SK-N-SH (cell line): ENCODE results near the gene PPP6R2. TPM values are rescaled to one million over a fixed set of nuclear protein-coding genes. Genes with fewer than 3 reads are reported as not detected.

Source experiments
- CTCF ChIA-PET: fragments of 300-600, 350-600 bp; formaldehyde crosslinking; extraction: SDS; loops from one replicate; lab custom pipeline; 2021; lab: Yijun Ruan, JAX
- POLR2A ChIA-PET: fragments of 350-600 bp; sonication (Branson Sonifier 250); formaldehyde crosslinking; extraction: SDS; loops from one replicate; lab custom pipeline; 2020; ENCODE audit warnings: antibody characterized with exemption, inconsistent platforms; lab: Yijun Ruan, JAX
- DNase-seq: peaks from one replicate; pipeline ENCODE4 v3.0.0; 2012
- H2AFZ ChIP-seq: fragments of 200-600 bp; sonication (generic); 2 replicates; pipeline ENCODE4 v1.8.1; 2016; ENCODE audit warnings: antibody characterized with exemption, mild to moderate bottlenecking, low read depth
- H3F3A ChIP-seq: fragments of 200-600 bp; sonication (generic); replicated peaks from 2 replicates; pipeline ENCODE3; 2016; ENCODE audit warnings: antibody characterized with exemption, mild to moderate bottlenecking; ENCODE audit not compliant: insufficient read depth
- H3K27ac ChIP-seq, 2 experiments: fragments of 200-500 bp in 1 of 2; fragments of 200-600 bp in 1 of 2; sonication (Bioruptor generic) in 1 of 2; sonication (generic), shearing (Covaris generic) in 1 of 2; 2 replicates each; pipeline versions ENCODE4 v1.5.1 to v1.6.1; 2014 to 2016; ENCODE audit warnings: low read depth in 2 of 2, inconsistent platforms in 1 of 2, low read length in 1 of 2, mild to moderate bottlenecking in 1 of 2, mixed read lengths in 1 of 2
- H3K27me3 ChIP-seq: fragments of 200-600 bp; sonication (generic), shearing (Covaris generic); 2 replicates; pipeline ENCODE4 v1.6.1; 2016; ENCODE audit warnings: mixed run types; ENCODE audit not compliant: insufficient read depth
- H3K36me3 ChIP-seq, 2 experiments: fragments of 200-500 bp in 1 of 2; fragments of 200-600 bp in 1 of 2; sonication (Bioruptor generic) in 1 of 2; sonication (generic) in 1 of 2; replicated peaks in 1 of 2; 2 replicates each; pipeline versions ENCODE3 to v1.5.1; 2014 to 2016; ENCODE audit warnings: low read length in 1 of 2, mild to moderate bottlenecking in 1 of 2; ENCODE audit not compliant: insufficient read depth in 2 of 2, control insufficient read depth in 1 of 2
- H3K4me1 ChIP-seq, 2 experiments: fragments of 200-500 bp in 1 of 2; fragments of 200-600 bp in 1 of 2; sonication (Bioruptor generic) in 1 of 2; sonication (generic), shearing (Covaris generic) in 1 of 2; 2 replicates each; pipeline versions ENCODE4 v1.5.1 to v1.6.1; 2014 to 2016; ENCODE audit warnings: low read depth in 1 of 2, low read length in 1 of 2, mixed run types in 1 of 2; ENCODE audit not compliant: insufficient read depth in 2 of 2, control insufficient read depth in 1 of 2
- H3K4me2 ChIP-seq: fragments of 200-600 bp; sonication (generic), shearing (Covaris generic); 2 replicates; pipeline ENCODE4 v1.6.1; 2017; ENCODE audit warnings: mixed run types
- H3K4me3 ChIP-seq, 2 experiments: fragments of 200-500 bp in 1 of 2; fragments of 200-600 bp in 1 of 2; sonication (Bioruptor generic) in 1 of 2; sonication (generic), shearing (Covaris generic) in 1 of 2; 2 replicates each; pipeline versions ENCODE4 v1.5.1 to v1.8.1; 2014 to 2016; ENCODE audit warnings: low read depth in 2 of 2, inconsistent platforms in 1 of 2, low read length in 1 of 2, mild to moderate bottlenecking in 1 of 2, mixed read lengths in 1 of 2, moderate library complexity in 1 of 2
- H3K79me2 ChIP-seq: fragments of 200-600 bp; sonication (generic); 2 replicates; pipeline ENCODE4 v1.8.1; 2017; ENCODE audit warnings: mild to moderate bottlenecking; ENCODE audit not compliant: insufficient read depth
- H3K9ac ChIP-seq: fragments of 200-600 bp; sonication (generic); 2 replicates; pipeline ENCODE4 v1.6.1; 2017; ENCODE audit warnings: mixed run types
- H3K9me2 ChIP-seq: fragments of 200-600 bp; sonication (generic); 2 replicates; pipeline ENCODE4 v1.6.1; 2017; ENCODE audit warnings: mixed run types
- H3K9me3 ChIP-seq: fragments of 200-600 bp; sonication (generic); 2 replicates; pipeline ENCODE4 v1.6.1; 2017; ENCODE audit warnings: mixed run types, mild to moderate bottlenecking, moderate library complexity
- H4K20me1 ChIP-seq: fragments of 200-600 bp; sonication (generic); 2 replicates; pipeline ENCODE4 v1.6.1; 2017; ENCODE audit warnings: mild to moderate bottlenecking, mixed run types; ENCODE audit not compliant: insufficient read depth
- CTCF ChIP-seq: fragments of 200-600 bp; sonication (generic); IDR thresholded peaks from 2 replicates; pipeline ENCODE4 v1.6.1; 2017; ENCODE audit warnings: antibody characterized with exemption, mild to moderate bottlenecking, moderate library complexity
- EP300 ChIP-seq, 2 experiments: IDR thresholded peaks; 2 replicates each; pipeline versions ENCODE4 v1.4.0 to v1.6.1; 2012; ENCODE audit warnings: borderline replicate concordance in 1 of 2, low read depth in 1 of 2, low read length in 1 of 2
- FOXM1 ChIP-seq: IDR thresholded peaks from 2 replicates; pipeline ENCODE4 v1.4.0; 2012; ENCODE audit warnings: low read depth, mild to moderate bottlenecking
- GABPA ChIP-seq: IDR thresholded peaks from 2 replicates; pipeline ENCODE4 v1.4.0; 2012; ENCODE audit warnings: low read depth, mild to moderate bottlenecking
- GATA2 ChIP-seq: sonication (generic); formaldehyde crosslinking; IDR thresholded peaks from 2 replicates; pipeline ENCODE4 v1.5.0; 2020; ENCODE audit warnings: mild to moderate bottlenecking, missing genetic modification reagents
- MAX ChIP-seq: IDR thresholded peaks from 2 replicates; pipeline ENCODE4 v1.4.0; 2012; ENCODE audit warnings: low read depth
- NRF1 ChIP-seq: IDR thresholded peaks from 2 replicates; pipeline ENCODE4 v1.6.1; 2012; ENCODE audit warnings: low read depth, mild to moderate bottlenecking, low read length
- RCOR1 ChIP-seq: fragments of 150-350 bp; IDR thresholded peaks from 2 replicates; pipeline ENCODE4 v1.6.1; 2017; ENCODE audit warnings: antibody characterized with exemption, low read length
- REST ChIP-seq: IDR thresholded peaks from 2 replicates; pipeline ENCODE4 v1.6.1; 2012; ENCODE audit warnings: mild to moderate bottlenecking, low read depth, low read length, moderate library complexity
- RXRA ChIP-seq: IDR thresholded peaks from 2 replicates; pipeline ENCODE4 v1.4.0; 2012; ENCODE audit warnings: low read depth, mild to moderate bottlenecking, borderline replicate concordance
- SIN3A ChIP-seq: IDR thresholded peaks from 2 replicates; pipeline ENCODE4 v1.6.1; 2012; ENCODE audit warnings: low read depth, mild to moderate bottlenecking, low read length, moderate library complexity, borderline replicate concordance
- SMC3 ChIP-seq: IDR thresholded peaks from 2 replicates; pipeline ENCODE4 v1.6.1; 2012; ENCODE audit warnings: low read depth, low read length, improper control_type of control experiment
- TAF1 ChIP-seq: IDR thresholded peaks from 2 replicates; pipeline ENCODE4 v1.6.1; 2012; ENCODE audit warnings: low read depth, mild to moderate bottlenecking, low read length, moderate library complexity, borderline replicate concordance
- TCF12 ChIP-seq: IDR thresholded peaks from 2 replicates; pipeline ENCODE4 v1.4.0; 2012
- USF2 ChIP-seq: fragments of 150-350 bp; IDR thresholded peaks from 2 replicates; pipeline ENCODE4 v1.6.1; 2017; ENCODE audit warnings: antibody characterized with exemption, low read length, low read depth, borderline replicate concordance
- YY1 ChIP-seq: IDR thresholded peaks from 2 replicates; pipeline ENCODE4 v1.4.0; 2012; ENCODE audit warnings: low read depth, mild to moderate bottlenecking
- WGBS: methylation state at CpG from one replicate; pipeline ENCODE4 v1.1.6; 2017; ENCODE audit warnings: low lambda C conversion rate; 5-methylcytosine and 5-hydroxymethylcytosine counted together
- polyA plus RNA-seq, 3 experiments: library from polyadenylated mRNA; depleted of rRNA; stranded (reverse); fragments of >200 nt; gene quantifications; 2 replicates each; pipeline ENCODE4 v1.2.3, GENCODE V29; 2012

Gene PPP6R2
- polyA plus RNA-seq, 1 of the 3 experiments (the other 2 are of a cell fraction): 45.7 TPM

- Histone ChIP-seq H3K27ac (peak overlapping the region; percentile 95 to 97), H3K4me1 (peaks cover 46 to 67% of the 10 kb centered on the region in 2 experiments; a peak in 3 of 4 replicates), H3K9me2 (no peaks in the 10 kb centered on the region), H3K4me3 (peak overlapping the region; percentile 95 to 98), H3K4me2 (peak overlapping the region; percentile 100), H4K20me1 (peaks cover 42% of the 10 kb centered on the region)
- ChIA-PET CTCF (interaction anchor here (0.7 to 4.1 kb wide), 9 partner anchors 10 to 53 kb away, joined by 3 to 28 read pairs (median 4); partner anchors contain the start of genes DENND6B and HDAC10), POLR2A (no interaction called here)
- TF ChIP-seq EP300 (IDR thresholded peaks at IDR 0.05; ENCODE audit: borderline replicate concordance in 1 of 2, low read depth in 1 of 2, low read length in 1 of 2) (no peak), GABPA (no peak), RCOR1 (no peak), FOXM1 (no peak), USF2 (no peak), TAF1 (no peak), REST (no peak), GATA2 (CRISPR knock-in tag) (no peak), RXRA (no peak), MAX (no peak; the same call in 1 of the 2 replicates), NRF1 (no peak), SMC3 (no peak), CTCF (no peak), SIN3A (no peak), YY1 (no peak), TCF12 (no peak)
- TF ChIP-seq, all 33 proteins: peak for 0
- H3K36me3 ChIP-seq: peaks cover 3 to 11% of the 10 kb centered on the region in 2 experiments
- WGBS: 64% methylated on average over 11 of the region's 22 CpGs
- no peak overlapping the region for H2AFZ ChIP-seq
- H3K9me3 ChIP-seq: no peaks in the 10 kb centered on the region
- DNase-seq: no peak
- H3K79me2 ChIP-seq: peaks cover 71% of the 10 kb centered on the region
- H3K9ac ChIP-seq: peak overlapping the region; percentile 99
- peaks cover 21% of the 10 kb centered on the region for H3F3A ChIP-seq
- H3K27me3 ChIP-seq: no peaks in the 10 kb centered on the region
These were observed 38.4 kb upstream of the PPP6R2 start for GRCh38 chr22:50304528-50305392.
